Neural cell (in vitro differentiated cells): ENCODE results near the gene SPAAR. TPM values are rescaled to one million over a fixed set of nuclear protein-coding genes. Genes with fewer than 3 reads are reported as not detected.

Experiments used
- H2AFZ ChIP-seq: fragments of 200-600, 300-800 bp; sonication (generic), shearing (Covaris generic); 2 replicates; pipeline ENCODE4 v1.6.0; 2014; ENCODE audit warnings: low read depth, mild to moderate bottlenecking, antibody characterized with exemption, low read length, moderate library complexity
- H3F3A ChIP-seq: fragments of 200-600 bp; shearing (Covaris generic); 2 replicates; pipeline ENCODE4 v1.6.1; 2016; ENCODE audit warnings: mild to moderate bottlenecking, moderate library complexity, mixed read lengths, antibody characterized with exemption, low read length; ENCODE audit not compliant: insufficient read depth, poor library complexity, severe bottlenecking
- H3K27ac ChIP-seq: fragments of 200-600, 300-800 bp; sonication (generic), shearing (Covaris generic); 2 replicates; pipeline ENCODE4 v1.5.1; 2014; ENCODE audit warnings: mild to moderate bottlenecking, low read length, moderate library complexity
- H3K27me3 ChIP-seq: fragments of 300-800, 200-600 bp; sonication (generic), shearing (Covaris generic); 2 replicates; pipeline ENCODE4 v1.6.0; 2014; ENCODE audit warnings: mild to moderate bottlenecking, low read depth, low read length, moderate library complexity; ENCODE audit not compliant: insufficient read depth
- H3K36me3 ChIP-seq: fragments of 300-800, 200-600 bp; sonication (generic), shearing (Covaris generic); 2 replicates; pipeline ENCODE4 v1.5.1; 2014; ENCODE audit warnings: mild to moderate bottlenecking, antibody characterized with exemption, low read length, moderate library complexity; ENCODE audit not compliant: insufficient read depth
- H3K4me2 ChIP-seq: fragments of 300-800, 200-600 bp; sonication (generic), shearing (Covaris generic); 2 replicates; pipeline ENCODE4 v1.6.0; 2014; ENCODE audit warnings: mild to moderate bottlenecking, low read length
- H3K4me3 ChIP-seq: fragments of 300-800, 200-600 bp; sonication (generic), shearing (Covaris generic); 2 replicates; pipeline ENCODE4 v1.5.1; 2014; ENCODE audit warnings: mild to moderate bottlenecking, low read length, moderate library complexity
- H3K79me2 ChIP-seq: fragments of 200-600 bp; shearing (Covaris generic); replicated peaks from 2 replicates; pipeline ENCODE4 v1.6.0; 2014; ENCODE audit warnings: mild to moderate bottlenecking, low read length, moderate library complexity; ENCODE audit not compliant: insufficient read depth
- H3K9ac ChIP-seq: fragments of 300-800, 200-600 bp; sonication (generic), shearing (Covaris generic); 2 replicates; pipeline ENCODE4 v1.6.1; 2016; ENCODE audit warnings: mild to moderate bottlenecking, low read length, mixed read lengths
- H3K9me2 ChIP-seq: fragments of 200-600 bp; shearing (Covaris generic); 2 replicates; pipeline ENCODE4 v1.6.1; 2016; ENCODE audit warnings: mild to moderate bottlenecking, low read length, mixed read lengths; ENCODE audit not compliant: insufficient read depth
- H3K9me3 ChIP-seq: fragments of 200-600, 300-800 bp; sonication (generic), shearing (Covaris generic); 2 replicates; pipeline ENCODE4 v1.6.1; 2016; ENCODE audit warnings: mild to moderate bottlenecking, mixed run types, low read length, moderate library complexity, mixed read lengths
- H4K20me1 ChIP-seq: fragments of 200-600 bp; shearing (Covaris generic); 2 replicates; pipeline ENCODE4 v1.6.1; 2016; ENCODE audit warnings: mild to moderate bottlenecking, mixed run types; ENCODE audit not compliant: insufficient read depth
- CTCF ChIP-seq: fragments of 450-650 bp; IDR thresholded peaks from 2 replicates; pipeline ENCODE4 v1.5.1; 2014; ENCODE audit warnings: antibody characterized with exemption, mild to moderate bottlenecking, moderate library complexity; ENCODE audit not compliant: poor library complexity, severe bottlenecking
- EP300 ChIP-seq: fragments of 450-650 bp; conservative IDR thresholded peaks from 2 replicates; pipeline ENCODE4 v1.6.1; 2014; ENCODE audit warnings: antibody characterized with exemption, mild to moderate bottlenecking, moderate library complexity; ENCODE audit not compliant: poor library complexity, severe bottlenecking
- EZH2 ChIP-seq: fragments of 200-600, 300-800 bp; shearing (Covaris generic), sonication (generic); IDR thresholded peaks from 2 replicates; pipeline ENCODE4 v1.6.1; 2014; ENCODE audit warnings: antibody characterized with exemption, low read length, borderline replicate concordance, mild to moderate bottlenecking; ENCODE audit not compliant: insufficient read depth, poor library complexity, severe bottlenecking
- MXI1 ChIP-seq: fragments of 450-650 bp; conservative IDR thresholded peaks from 2 replicates; pipeline ENCODE4 v1.6.1; 2014; ENCODE audit warnings: antibody characterized with exemption, mild to moderate bottlenecking; ENCODE audit not compliant: poor library complexity, severe bottlenecking
- POLR2AphosphoS5 ChIP-seq: IDR thresholded peaks from 2 replicates; pipeline ENCODE4 v1.6.1; 2012
- RAD21 ChIP-seq: fragments of 450-650 bp; conservative IDR thresholded peaks from 2 replicates; pipeline ENCODE4 v1.6.1; 2014; ENCODE audit warnings: antibody characterized with exemption, mild to moderate bottlenecking, moderate library complexity
- REST ChIP-seq: IDR thresholded peaks from 2 replicates; pipeline ENCODE4 v1.6.1; 2012; ENCODE audit warnings: borderline replicate concordance
- SMC3 ChIP-seq: fragments of 450-650 bp; conservative IDR thresholded peaks from 2 replicates; pipeline ENCODE4 v1.6.1; 2014; ENCODE audit warnings: antibody characterized with exemption, mild to moderate bottlenecking, moderate library complexity; ENCODE audit not compliant: poor library complexity
- TAF1 ChIP-seq: IDR thresholded peaks from 2 replicates; pipeline ENCODE4 v1.6.1; 2012; ENCODE audit warnings: low read depth
- polyA plus RNA-seq: library from polyadenylated mRNA; depleted of rRNA; stranded (reverse); fragments of >200 nt; gene quantifications from 2 replicates; pipeline ENCODE4 v1.2.3, GENCODE V29; 2014

The SPAAR gene
- polyA plus RNA-seq, 1 donor from 2014 or later, result 0.35 TPM

GRCh38 chr9:35948901-35949318, 39.6 kb downstream of the SPAAR start:
- H3K9me2 ChIP-seq, result no peaks in the 10 kb centered on the region
- no peaks in the 10 kb centered on the region for H4K20me1 ChIP-seq
- no peak overlapping the region for H2AFZ ChIP-seq
- no peaks in the 10 kb centered on the region for H3K36me3 ChIP-seq
- H3K9me3 ChIP-seq, result no peaks in the 10 kb centered on the region
- no peak for TF ChIP-seq MXI1
- no peak for TF ChIP-seq TAF1
- no peak for TF ChIP-seq REST
- H3K9ac ChIP-seq, result no peak overlapping the region
- no peak overlapping the region for H3K4me3 ChIP-seq
- no peaks in the 10 kb centered on the region for H3F3A ChIP-seq
- no peaks in the 10 kb centered on the region for H3K79me2 ChIP-seq
- peaks cover 19% of the 10 kb centered on the region for H3K27me3 ChIP-seq
- no peak overlapping the region for H3K27ac ChIP-seq
- H3K4me2 ChIP-seq, result no peak overlapping the region

- H4K20me1 ChIP-seq, result no peaks in the 10 kb centered on the region
- no peaks in the 10 kb centered on the region for H3K9me2 ChIP-seq
- TF ChIP-seq EP300 (no peak), RAD21 (no peak), MXI1 (no peak), REST (no peak), POLR2AphosphoS5 (no peak), SMC3 (no peak), TAF1 (no peak), CTCF (no peak), EZH2 (no peak)
- H3K36me3 ChIP-seq, result no peaks in the 10 kb centered on the region
- no peaks in the 10 kb centered on the region for H3K9me3 ChIP-seq
- no peak overlapping the region for H3K27ac ChIP-seq
- no peak overlapping the region for H3K4me2 ChIP-seq
- no peak overlapping the region for H3K9ac ChIP-seq
- peaks cover 19% of the 10 kb centered on the region for H3K27me3 ChIP-seq
- H2AFZ ChIP-seq, result no peak overlapping the region
- H3F3A ChIP-seq, result no peaks in the 10 kb centered on the region
- H3K79me2 ChIP-seq, result no peaks in the 10 kb centered on the region
- H3K4me3 ChIP-seq, result no peak overlapping the region
Observed at GRCh38 chr9:35951736-35952135, 42.4 kb downstream of the SPAAR start.
